ENCODE data around the gene DENND5B. TPM values are rescaled to one million over a fixed set of nuclear protein-coding genes. Genes with fewer than 3 reads are reported as not detected.

DENND5B gene
- total RNA-seq, 2 donors from 2014 or later, result 6.9 to 32.3 TPM

DNA sequence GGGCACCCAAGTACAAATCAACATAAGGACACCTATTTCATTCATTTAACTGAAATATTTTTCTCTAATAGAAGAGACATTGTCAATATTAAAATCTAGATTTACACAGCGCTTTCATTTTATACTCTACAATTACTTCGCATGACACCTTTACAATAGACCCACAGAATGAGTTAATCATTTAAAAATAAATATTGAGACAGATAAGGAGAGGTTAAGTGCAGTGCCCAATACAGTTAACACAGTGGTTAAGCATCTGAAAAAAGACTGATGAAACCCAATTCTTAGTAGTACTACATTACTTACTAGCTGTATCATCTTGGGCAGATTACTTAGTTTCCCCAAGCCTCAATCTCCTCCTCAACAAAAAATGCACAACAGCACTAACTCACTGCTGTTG, 116.2 kb downstream of the DENND5B start:
- TF ChIP-seq POLR2A (IDR thresholded peaks at IDR 0.05) (no peak), POLR2AphosphoS5 (IDR thresholded peaks at IDR 0.05) (no peak)
- TF ChIP-seq, protein P1, sequence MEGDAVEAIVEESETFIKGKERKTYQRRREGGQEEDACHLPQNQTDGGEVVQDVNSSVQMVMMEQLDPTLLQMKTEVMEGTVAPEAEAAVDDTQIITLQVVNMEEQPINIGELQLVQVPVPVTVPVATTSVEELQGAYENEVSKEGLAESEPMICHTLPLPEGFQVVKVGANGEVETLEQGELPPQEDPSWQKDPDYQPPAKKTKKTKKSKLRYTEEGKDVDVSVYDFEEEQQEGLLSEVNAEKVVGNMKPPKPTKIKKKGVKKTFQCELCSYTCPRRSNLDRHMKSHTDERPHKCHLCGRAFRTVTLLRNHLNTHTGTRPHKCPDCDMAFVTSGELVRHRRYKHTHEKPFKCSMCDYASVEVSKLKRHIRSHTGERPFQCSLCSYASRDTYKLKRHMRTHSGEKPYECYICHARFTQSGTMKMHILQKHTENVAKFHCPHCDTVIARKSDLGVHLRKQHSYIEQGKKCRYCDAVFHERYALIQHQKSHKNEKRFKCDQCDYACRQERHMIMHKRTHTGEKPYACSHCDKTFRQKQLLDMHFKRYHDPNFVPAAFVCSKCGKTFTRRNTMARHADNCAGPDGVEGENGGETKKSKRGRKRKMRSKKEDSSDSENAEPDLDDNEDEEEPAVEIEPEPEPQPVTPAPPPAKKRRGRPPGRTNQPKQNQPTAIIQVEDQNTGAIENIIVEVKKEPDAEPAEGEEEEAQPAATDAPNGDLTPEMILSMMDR (IDR thresholded peaks at IDR 0.05), result no peak
- Histone ChIP-seq H3K4me3 (no peak overlapping the region), H3K36me3 (no peaks in the 10 kb centered on the region), H3K9me3 (no peaks in the 10 kb centered on the region), H3K27ac (no peak overlapping the region), H3K27me3 (replicated peaks; ENCODE audit: insufficient read depth) (no peaks in the 10 kb centered on the region), H3K4me1 (replicated peaks) (no peaks in the 10 kb centered on the region)
- no peak for DNase-seq (ENCODE audit: low spot score)
- WGBS, result 81% methylated on average over 2 of the region's 2 CpGs
- intact Hi-C loops (cut with DNase I), result no loop called here

DNA sequence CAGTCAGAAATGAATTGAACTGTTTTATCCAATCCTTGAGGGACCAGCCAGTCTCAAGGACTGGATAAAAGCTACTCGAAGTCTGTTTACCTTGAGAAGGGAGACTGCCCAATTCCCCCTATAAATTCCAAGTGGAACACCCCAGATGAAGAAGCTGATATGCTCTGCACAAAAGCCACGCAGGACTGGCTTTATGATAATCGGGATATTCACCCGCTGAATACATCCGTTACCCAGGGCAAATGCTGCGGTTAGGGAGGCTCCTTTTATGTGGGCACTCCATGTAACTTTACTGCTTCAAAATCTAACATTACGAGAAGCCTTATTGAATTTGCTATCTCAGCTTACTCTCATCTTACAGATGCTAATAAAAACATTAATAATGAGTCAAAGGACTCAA, 119.1 kb downstream of the DENND5B start:
- WGBS, result 8% methylated on average over 7 of the region's 7 CpGs
- DNase-seq (ENCODE audit: low spot score), result peak; percentile 61
- no peaks in the 10 kb centered on the region for H3K4me1 ChIP-seq (replicated peaks)
- intact Hi-C loops (cut with DNase I), result no loop called here
- no peak overlapping the region for H3K4me3 ChIP-seq
- TF ChIP-seq, protein P1 (IDR thresholded peaks at IDR 0.05), result no peak
- TF ChIP-seq POLR2A (IDR thresholded peaks at IDR 0.05) (no peak), POLR2AphosphoS5 (IDR thresholded peaks at IDR 0.05) (peak; percentile 57)
- no peaks in the 10 kb centered on the region for H3K27me3 ChIP-seq (replicated peaks; ENCODE audit: insufficient read depth)
- H3K27ac ChIP-seq, result no peak overlapping the region
- no peaks in the 10 kb centered on the region for H3K9me3 ChIP-seq
- H3K36me3 ChIP-seq, result no peaks in the 10 kb centered on the region

DNA sequence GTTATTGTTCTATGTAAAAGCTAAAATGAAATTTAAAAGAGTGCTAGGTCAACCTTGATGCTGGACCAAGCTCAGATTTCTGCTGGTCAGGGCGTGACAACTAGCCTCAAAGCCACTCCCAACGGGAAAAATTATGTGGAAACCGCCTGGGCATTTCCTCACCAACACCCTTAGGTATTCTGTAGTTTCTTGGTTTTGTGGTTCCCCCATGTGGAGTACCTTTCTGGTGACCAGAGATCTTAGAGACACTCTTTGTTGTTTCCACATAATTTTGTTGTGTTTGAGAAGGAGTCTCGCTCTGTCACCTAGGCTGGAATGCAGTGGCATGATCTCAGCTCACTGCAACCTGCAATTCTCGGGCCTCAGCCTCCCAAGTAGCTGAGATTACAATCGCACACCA, 119.9 kb downstream of the DENND5B start:
- H3K4me3 ChIP-seq, result no peak overlapping the region
- H3K4me1 ChIP-seq (replicated peaks), result no peaks in the 10 kb centered on the region
- no peaks in the 10 kb centered on the region for H3K36me3 ChIP-seq
- H3K27me3 ChIP-seq (replicated peaks; ENCODE audit: insufficient read depth), result no peaks in the 10 kb centered on the region
- TF ChIP-seq POLR2AphosphoS5 (IDR thresholded peaks at IDR 0.05), result no peak
- TF ChIP-seq POLR2A (IDR thresholded peaks at IDR 0.05), result no peak
- TF ChIP-seq, protein P1 (IDR thresholded peaks at IDR 0.05), result no peak
- H3K9me3 ChIP-seq, result no peaks in the 10 kb centered on the region
- no peak for DNase-seq (ENCODE audit: low spot score)
- WGBS, result 64% methylated on average over 6 of the region's 6 CpGs
- no peak overlapping the region for H3K27ac ChIP-seq
- intact Hi-C loops (cut with DNase I), result no loop called here

DNA sequence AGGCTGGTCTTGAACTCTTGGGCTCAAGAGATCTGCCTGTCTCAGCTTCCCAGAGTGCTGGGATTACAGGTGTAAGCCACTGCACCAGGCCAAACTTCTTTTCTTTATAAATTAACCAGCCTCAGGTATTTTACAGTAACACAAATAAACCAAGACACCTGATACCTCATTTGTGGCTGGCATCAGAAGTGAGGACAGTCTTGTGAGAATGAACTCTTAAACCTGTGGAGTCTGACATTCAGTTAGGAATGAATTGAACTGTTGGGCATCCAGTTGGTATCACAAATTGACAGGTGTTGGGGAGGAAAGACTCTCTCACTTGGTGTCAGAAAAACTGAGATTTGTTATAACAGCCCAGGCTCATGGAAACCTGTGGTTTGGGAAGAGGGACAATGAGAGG, 120.5 kb downstream of the DENND5B start:
- intact Hi-C loops (cut with DNase I), result no loop called here
- Histone ChIP-seq H3K9me3 (no peaks in the 10 kb centered on the region), H3K4me1 (replicated peaks) (no peaks in the 10 kb centered on the region), H3K27me3 (replicated peaks; ENCODE audit: insufficient read depth) (no peaks in the 10 kb centered on the region), H3K4me3 (no peak overlapping the region), H3K27ac (no peak overlapping the region), H3K36me3 (no peaks in the 10 kb centered on the region)
- TF ChIP-seq POLR2A (IDR thresholded peaks at IDR 0.05) (no peak), POLR2AphosphoS5 (IDR thresholded peaks at IDR 0.05) (no peak)
- TF ChIP-seq, protein P1 (IDR thresholded peaks at IDR 0.05), result no peak
- DNase-seq (ENCODE audit: low spot score), result no peak

DNA sequence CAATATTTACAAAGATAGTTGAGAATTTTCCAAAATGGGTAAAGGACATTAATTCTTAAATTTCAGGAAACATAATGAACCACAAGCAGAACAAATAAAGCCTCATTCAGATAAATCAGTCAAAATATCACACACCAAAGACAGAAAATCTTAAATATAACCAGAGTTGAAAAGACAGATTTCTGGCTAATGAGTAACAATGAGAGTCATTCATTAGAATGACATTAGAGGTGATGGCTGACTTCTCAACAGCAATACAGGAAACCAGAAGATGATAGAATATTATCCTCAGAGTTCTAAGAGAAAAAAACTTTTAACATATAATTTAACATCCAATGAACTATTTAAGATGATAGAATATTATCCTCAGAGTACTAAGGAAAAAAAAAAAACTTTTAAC, 124.2 kb downstream of the DENND5B start:
- DNase-seq (ENCODE audit: low spot score), result no peak
- H3K27me3 ChIP-seq (replicated peaks; ENCODE audit: insufficient read depth), result no peaks in the 10 kb centered on the region
- no peaks in the 10 kb centered on the region for H3K4me1 ChIP-seq (replicated peaks)
- TF ChIP-seq POLR2A (IDR thresholded peaks at IDR 0.05), result no peak
- TF ChIP-seq, protein P1 (IDR thresholded peaks at IDR 0.05), result no peak
- no peak overlapping the region for H3K4me3 ChIP-seq
- H3K9me3 ChIP-seq, result no peaks in the 10 kb centered on the region
- intact Hi-C loops (cut with DNase I), result no loop called here
- no peaks in the 10 kb centered on the region for H3K36me3 ChIP-seq
- no peak overlapping the region for H3K27ac ChIP-seq
